GM21528 (cell line): Measurements from ENCODE around the gene ZFP57.

Experiments
- ATAC-seq: cut with Tn5 transposase; IDR thresholded peaks from one replicate; pipeline ENCODE4 v1.9.1; 2021; ENCODE audit warnings: mild to moderate bottlenecking, moderate library complexity; ENCODE audit not compliant: unreplicated experiment, low FRiP score

Gene ZFP57

GRCh38 chr6:29627755-29628418 lies 53.1 kb downstream of the ZFP57 start:
- ATAC-seq, result no peak

- no peak for ATAC-seq
Measured at GRCh38 chr6:29626948-29627754, 53.8 kb downstream of the ZFP57 start.

- ATAC-seq, result no peak
Measured at GRCh38 chr6:29625337-29625930, 55.5 kb downstream of the ZFP57 start.

GRCh38 chr6:29624520-29624961 lies 56.4 kb downstream of the ZFP57 start:
- ATAC-seq, result no peak
